Esophagus mucosa (tissue), 1 donor: ENCODE results near the gene LDLR. TPM values are rescaled to one million over a fixed set of nuclear protein-coding genes. Genes with fewer than 3 reads are reported as not detected.

Source experiments
- ATAC-seq: fragments of 200-7000 bp; cut with Tn5 transposase; one replicate; pipeline ENCODE4 v1.9.1; 2020
- total RNA-seq: library from RNA; stranded (reverse); gene quantifications from one replicate; pipeline ENCODE4 v1.2.4, GENCODE V29; 2023
- donor health status: DM: yes; HTN: yes; CAD: no.

The LDLR gene
- total RNA-seq, result 117 TPM

GRCh38 chr19:11089254-11090013, at the start of gene LDLR:
TSS of gene LDLR (plus strand) at chr19:11089463. CDS start at chr19:11089549, 86 bp downstream.
- ATAC-seq, result peak; percentile 66

DNA sequence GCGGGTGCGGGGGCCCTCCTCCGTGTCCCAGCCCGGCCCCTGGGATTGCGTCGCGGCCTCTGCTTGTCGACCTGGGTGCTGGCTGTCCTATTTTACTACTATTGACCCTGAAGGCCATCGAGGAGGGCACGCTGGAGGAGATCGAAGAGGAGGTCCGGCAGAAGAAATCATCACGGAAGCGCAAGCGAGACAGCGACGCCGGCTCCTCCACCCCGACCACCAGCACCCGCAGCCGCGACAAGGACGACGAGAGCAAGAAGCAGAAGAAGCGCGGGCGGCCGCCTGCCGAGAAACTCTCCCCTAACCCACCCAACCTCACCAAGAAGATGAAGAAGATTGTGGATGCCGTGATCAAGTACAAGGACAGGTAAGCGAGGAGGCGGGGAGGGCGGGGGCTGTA, 48.1 kb upstream of the LDLR start:
- ATAC-seq, result no peak

GRCh38 chr19:11041966-11042627, 47.2 kb upstream of the LDLR start:
- ATAC-seq, result peak; percentile 88

DNA sequence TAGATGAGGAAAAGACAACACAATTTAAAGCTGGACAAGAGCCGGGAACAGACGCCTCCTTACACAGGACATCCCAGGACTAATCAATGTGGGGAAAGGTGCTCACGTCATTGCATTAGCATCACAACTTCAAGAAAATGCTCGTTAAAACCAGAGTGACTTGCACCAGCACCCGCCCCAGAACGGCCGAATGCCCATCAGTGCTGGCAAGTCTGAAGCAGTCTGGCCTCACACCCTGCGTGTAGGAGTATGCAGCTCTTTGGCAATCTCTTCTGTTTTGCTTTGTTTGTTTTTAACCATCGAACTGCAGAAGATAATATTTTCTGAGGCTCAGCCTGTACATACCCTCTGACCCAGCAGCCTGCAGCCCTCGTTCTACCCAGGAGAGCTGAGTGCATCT, 44.8 kb upstream of the LDLR start:
- no peak for ATAC-seq

DNA sequence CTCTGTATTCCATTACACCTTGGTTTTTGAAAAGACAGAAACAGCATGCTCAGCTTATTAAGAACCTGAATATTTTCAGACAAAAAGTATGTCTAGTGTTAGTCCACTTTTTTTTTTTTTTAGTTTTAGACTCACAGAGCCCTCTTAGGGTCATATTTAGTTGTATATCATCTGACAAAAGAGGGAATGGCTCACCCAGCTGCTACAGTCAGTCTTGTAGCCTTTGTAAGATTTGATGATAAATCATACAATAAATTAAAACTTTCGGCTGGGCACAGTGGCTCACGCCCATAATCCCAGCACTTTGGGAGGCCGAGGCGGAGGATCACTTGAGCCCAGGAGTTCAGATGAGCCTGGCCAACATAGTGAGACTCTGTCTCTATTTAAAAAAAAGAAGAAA, 43.7 kb upstream of the LDLR start:
- no peak for ATAC-seq

DNA sequence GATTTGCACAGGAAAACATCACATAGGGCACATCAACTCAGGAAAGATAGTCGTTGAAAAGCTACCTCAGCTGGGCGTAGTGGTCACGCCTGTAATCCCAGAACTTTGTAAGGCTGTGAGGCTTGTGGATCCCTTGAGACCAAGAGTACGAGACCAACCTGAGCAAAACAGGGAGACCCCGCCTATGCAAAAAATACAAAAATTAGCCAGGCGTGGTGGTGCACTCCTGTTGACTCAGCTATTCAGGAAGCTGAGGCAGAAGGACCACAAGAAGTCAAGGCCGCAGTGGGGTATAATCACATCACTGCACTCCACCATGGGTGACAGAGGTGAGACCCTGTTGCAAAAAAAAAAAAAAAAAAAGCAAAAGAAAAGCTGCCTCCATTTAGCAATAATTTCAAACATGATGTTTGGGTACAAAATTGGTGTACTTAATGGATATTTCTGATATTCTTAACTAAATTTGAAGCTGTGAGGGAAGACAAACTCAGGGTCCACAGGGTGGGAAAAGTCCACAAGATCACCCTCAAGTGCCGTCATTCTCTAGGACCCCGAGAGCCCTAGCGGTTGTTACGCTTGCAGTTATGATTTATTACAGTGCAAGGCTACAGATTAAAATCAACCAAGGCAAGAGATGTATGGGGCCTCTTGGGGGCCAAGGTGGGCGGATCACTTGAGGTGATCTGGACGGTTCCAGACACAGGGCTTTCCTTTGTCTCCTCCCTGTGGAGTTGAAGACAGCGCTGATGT, 42.5 kb upstream of the LDLR start:
- ATAC-seq, result no peak

GRCh38 chr19:11047866-11048265, 41.4 kb upstream of the LDLR start:
- ATAC-seq, result no peak

DNA sequence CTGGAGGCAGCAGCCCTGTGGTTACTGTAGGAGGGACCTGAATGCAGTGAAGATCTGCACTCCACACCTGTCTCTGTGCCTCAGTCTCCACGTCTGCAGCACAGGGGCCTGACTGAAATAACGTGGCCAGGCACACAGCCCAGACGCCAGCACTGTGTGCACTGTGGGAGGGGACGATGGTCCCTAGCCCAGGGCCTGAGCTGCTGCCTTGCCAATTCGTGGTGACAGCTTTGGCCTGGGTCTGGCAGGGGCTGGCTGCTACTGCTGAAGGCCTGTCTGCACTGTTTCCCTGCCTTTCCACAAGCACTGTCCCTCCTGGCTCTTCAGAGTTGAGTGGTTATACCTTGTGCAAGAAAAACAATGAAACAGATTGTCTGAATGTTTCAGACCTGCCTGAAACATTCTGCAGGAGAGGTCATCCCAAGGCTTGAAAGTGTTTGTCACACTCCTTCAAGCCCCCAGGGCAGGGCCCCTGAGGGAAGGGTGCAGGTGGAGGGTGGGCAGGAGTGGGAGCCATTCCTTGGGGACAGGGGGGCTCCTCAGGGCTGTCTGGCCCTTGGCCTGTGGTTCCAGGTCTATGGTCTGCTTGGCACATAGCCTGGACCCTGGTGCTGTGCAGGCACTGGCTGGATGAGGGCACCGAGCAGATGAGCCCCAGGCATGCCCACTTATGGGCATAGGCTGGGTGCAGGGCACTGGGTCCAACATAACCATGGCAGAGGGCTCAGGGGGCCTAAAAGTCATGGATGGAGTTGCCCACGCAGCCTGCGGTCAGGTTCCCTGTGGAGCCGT, 38.7 kb upstream of the LDLR start:
- no peak for ATAC-seq

DNA sequence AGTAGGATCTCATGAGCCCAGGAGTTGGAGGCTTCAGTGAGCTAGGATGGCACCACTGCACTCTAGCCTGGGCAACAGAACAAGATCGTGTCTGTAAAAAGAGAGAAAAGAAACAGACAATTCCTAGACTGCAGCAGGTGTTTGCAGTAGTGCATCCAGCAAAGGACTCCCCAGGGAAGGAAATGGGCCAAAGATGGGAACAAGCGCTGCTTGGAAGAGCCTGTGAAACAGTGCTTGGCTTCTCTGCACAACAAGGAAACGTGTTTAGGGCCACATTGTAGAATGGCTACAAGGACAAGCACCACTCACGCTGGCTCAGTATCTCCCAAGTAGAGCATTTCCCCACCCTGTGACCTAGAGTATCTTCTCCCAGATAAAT, 35.5 kb upstream of the LDLR start:
- no peak for ATAC-seq

DNA sequence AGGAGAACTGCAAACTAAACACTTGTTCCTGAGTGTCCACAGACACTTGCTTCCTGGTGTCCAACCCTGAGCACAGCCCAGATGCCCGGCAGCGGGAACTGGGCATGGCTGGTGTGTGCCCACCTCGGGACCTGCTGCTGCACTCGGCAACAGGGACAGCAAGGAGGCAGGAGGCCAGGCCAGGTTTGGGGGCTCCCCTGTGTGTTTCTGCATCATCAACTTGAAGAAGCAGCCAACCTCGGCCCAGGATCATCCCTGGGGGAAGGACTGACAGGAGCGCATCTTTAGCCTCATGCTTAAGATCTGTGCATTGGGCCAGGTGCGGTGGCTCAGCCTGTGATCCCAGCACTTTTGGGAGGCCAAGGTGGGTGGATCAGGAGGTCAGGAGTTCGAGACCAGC, 35.1 kb upstream of the LDLR start:
- ATAC-seq, result no peak

DNA sequence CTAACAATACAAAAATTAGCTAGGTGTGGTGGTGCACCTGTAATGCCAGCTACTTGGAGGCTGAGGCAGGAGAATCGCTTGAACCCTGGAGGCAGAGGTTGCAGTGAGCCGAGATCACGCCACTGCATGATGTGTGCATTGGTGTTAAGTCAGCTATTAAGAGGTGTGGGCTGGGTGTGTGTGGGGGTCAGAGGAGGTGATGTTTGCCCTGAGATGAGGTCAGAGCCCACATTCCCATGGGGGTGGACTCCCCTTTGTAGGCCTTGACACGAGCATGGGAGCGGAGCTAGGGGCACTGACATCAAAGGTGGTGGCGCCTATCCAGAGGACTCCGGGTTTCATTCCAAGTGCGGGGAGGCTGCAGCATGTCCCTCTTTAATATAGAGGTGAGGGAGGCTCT, 34.6 kb upstream of the LDLR start:
- ATAC-seq, result no peak

DNA sequence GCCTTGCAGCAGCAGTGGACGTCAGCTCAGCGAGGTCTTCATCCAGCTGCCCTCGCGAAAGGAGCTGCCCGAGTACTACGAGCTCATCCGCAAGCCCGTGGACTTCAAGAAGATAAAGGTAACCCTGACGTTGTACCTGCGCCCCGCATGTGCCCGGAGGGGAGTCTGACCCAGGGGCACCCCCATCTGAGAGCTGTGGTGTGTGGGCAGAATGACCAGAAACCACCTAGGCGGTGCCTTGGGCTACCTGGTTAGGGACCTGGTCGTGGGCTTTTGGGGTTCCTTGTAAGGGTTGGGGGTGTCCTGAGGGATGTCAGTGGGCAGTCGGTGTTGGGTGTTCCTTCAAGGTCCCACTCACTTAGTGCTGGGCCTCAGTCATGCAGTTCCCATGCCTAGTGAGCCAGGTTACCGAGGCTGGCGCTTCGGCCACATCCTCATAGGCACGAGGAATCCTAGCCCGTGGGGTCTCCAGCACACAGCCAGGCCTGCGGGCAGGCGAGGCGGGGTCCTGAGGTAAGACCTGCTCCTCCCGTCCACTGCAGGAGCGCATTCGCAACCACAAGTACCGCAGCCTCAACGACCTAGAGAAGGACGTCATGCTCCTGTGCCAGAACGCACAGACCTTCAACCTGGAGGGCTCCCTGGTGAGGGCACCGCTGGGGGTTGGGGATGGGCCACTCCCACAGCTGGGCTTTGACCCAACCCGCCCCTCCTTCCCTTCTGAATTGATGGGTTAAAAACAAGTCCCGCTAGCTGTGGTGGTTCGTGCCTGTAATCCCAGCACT, 30.8 kb upstream of the LDLR start:
- ATAC-seq, result no peak

DNA sequence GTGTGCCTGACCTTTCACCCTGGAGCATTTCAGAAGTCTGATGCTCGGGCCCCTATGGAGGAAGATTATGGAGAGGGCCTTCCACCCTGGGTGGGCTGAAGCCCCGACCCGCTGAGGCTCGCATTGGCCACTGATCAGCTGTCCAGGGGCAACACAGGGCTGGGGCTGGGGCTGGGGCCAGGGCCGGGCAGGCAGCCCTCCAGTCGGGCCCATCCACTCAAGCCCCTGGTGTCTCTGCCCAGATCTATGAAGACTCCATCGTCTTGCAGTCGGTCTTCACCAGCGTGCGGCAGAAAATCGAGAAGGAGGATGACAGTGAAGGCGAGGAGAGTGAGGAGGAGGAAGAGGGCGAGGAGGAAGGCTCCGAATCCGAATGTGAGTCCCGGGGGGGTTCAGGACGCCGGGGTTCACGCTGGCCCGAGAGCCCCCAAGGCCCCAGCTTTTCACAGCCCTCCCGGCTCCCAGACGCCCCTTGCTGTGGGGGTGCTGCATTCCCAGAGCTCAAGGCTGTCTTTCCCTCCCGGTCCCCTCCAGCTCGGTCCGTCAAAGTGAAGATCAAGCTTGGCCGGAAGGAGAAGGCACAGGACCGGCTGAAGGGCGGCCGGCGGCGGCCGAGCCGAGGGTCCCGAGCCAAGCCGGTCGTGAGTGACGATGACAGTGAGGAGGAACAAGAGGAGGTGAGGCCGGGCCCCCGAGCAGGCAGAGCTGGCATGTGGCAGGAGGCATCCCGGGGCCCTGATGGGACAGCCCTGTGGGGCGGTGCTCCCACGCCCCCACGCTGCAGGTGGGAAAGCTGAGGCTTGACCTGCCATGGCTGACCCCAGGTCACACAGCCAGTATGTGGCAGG, 29.5 kb upstream of the LDLR start:
- peak; percentile 5 for ATAC-seq

DNA sequence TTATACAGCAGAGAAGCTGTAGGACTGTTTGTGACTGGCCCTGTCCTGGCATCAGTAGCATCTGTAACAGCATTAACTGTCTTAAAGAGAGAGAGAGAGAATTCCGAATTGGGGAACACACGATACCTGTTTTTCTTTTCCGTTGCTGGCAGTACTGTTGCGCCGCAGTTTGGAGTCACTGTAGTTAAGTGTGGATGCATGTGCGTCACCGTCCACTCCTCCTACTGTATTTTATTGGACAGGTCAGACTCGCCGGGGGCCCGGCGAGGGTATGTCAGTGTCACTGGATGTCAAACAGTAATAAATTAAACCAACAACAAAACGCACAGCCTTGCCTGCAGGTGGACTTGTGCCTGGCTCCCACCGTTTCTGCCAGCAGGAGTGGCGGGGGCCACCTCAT, 27.3 kb upstream of the LDLR start:
- ATAC-seq, result no peak

GRCh38 chr19:11063434-11063833, 25.8 kb upstream of the LDLR start:
- ATAC-seq, result no peak

DNA sequence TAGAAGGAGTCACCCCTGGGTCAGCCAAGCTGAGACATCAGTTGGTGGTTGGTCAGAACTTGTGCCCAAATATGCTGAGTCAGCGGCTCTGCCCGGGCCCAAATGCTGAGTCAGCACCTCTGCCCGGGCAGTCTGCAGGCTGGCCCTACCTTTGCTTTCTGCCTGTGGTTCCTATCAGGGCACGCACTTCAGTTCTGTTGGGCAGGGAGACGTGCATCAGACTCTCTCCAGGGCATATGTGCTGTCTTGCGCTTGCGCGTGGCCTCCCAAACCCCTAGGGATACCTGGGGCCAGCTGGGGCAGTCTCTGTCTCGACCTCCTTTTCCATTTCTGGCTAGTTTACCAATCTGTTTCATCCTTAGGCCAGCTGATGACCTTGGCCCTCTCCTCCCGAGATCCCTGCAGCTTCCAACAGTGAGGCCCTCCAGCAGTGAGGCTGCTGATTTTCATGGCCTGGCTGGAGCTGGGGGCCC, 24.4 kb upstream of the LDLR start:
- ATAC-seq, result peak; percentile 66

- no peak for ATAC-seq
Measured at GRCh38 chr19:11066326-11066725, 22.9 kb upstream of the LDLR start.

GRCh38 chr19:11067356-11068113, 21.7 kb upstream of the LDLR start:
- ATAC-seq, result peak; percentile 40

GRCh38 chr19:11069561-11069960, 19.7 kb upstream of the LDLR start:
- no peak for ATAC-seq

GRCh38 chr19:11070123-11070522, 19.1 kb upstream of the LDLR start:
- ATAC-seq, result no peak
